Tibial nerve (tissue), 4 donors: ENCODE measurements around the gene RANBP3.

Experiments
- CTCF ChIP-seq, 5 experiments: fragments of 200-600 bp in 3 of 5; fragments of 450-650 bp in 2 of 5; sonication (generic) in 3 of 5; IDR thresholded peaks; one replicate each; pipeline ENCODE4 v1.5.1; 2016 to 2019; ENCODE audit warnings: antibody characterized with exemption in 5 of 5, mild to moderate bottlenecking in 3 of 5, moderate library complexity in 2 of 5
- EP300 ChIP-seq, 2 donors: sonication (generic); formaldehyde crosslinking; IDR thresholded peaks; one replicate each; pipeline ENCODE4 v1.6.1; 2017; ENCODE audit warnings: antibody characterized with exemption in 2 of 2, mild to moderate bottlenecking in 1 of 2
- POLR2A ChIP-seq, 2 donors: fragments of 450-650 bp; IDR thresholded peaks; one replicate each; pipeline ENCODE4 v1.6.1; 2017; ENCODE audit warnings: antibody characterized with exemption in 2 of 2, mild to moderate bottlenecking in 2 of 2, moderate library complexity in 2 of 2

- TF ChIP-seq CTCF (IDR thresholded peaks at IDR 0.05) (no peak), POLR2A (IDR thresholded peaks at IDR 0.05) (no peak), EP300 (IDR thresholded peaks at IDR 0.05) (no peak)
Measured at GRCh38 chr19:5968431-5969373, 9.2 kb downstream of the RANBP3 start.
